ENCODE results near the gene SAP30BP.
"Not testable (repeated sequence)": the region's sequence is repeated elsewhere in the genome, so short reads cannot be mapped to it uniquely, and the experiment has no call there.

The SAP30BP gene

GRCh38 chr17:75634754-75635609 is 32.2 kb upstream of the SAP30BP start:
- no peak for DNase-seq

DNA sequence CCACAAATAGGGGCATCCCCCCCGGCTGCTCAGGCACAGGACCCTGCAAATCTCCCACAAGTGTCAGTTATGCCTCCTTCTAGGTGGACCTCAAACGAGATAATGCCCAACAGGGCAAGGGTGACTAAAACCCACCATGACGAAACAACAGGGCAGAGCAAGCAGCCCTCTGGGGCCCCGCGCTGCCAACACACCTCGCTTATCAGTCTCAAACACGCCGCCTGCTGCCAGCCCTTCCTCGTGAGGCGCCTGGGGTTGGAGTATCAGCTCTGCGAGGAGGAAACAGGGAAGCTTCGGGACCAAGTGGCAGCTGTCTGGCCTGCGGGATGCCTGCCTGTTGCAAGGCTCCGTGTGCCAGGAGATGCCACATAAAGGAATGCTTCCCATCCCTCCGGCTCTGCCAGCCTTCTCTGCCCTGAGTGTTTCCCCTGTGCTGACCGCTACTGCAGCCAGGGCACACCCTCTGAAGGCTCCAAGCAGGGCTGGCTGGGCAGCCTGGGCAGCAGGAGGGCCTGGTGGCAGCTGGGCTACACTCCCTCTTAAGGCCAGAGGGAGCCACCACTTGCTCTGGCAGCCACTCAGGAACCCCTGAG is 31.4 kb upstream of the SAP30BP start:
- peak; percentile 45 for DNase-seq

- no peak for DNase-seq
Observed at GRCh38 chr17:75636381-75637142, 30.6 kb upstream of the SAP30BP start.

DNA sequence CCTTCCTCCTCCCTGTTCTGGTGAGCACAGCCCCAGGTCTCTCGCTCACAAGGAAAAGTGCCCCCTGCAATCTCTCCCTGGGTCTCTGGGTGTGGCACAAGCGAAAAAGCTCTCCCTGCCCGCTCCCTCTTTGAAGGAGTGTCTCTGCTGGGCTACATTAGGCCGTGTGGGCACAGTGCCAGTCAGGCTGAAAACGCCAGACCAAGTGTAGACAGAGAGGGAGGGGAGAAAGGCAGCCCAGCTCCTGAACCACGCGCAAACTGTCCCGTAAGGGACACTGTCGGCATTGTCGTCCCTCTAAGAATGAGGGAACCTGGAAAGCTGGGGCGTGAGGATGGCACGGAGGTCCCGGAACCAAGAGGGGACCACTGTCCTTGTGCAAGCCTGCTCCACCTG is 30.0 kb upstream of the SAP30BP start:
- DNase-seq = no peak

DNA sequence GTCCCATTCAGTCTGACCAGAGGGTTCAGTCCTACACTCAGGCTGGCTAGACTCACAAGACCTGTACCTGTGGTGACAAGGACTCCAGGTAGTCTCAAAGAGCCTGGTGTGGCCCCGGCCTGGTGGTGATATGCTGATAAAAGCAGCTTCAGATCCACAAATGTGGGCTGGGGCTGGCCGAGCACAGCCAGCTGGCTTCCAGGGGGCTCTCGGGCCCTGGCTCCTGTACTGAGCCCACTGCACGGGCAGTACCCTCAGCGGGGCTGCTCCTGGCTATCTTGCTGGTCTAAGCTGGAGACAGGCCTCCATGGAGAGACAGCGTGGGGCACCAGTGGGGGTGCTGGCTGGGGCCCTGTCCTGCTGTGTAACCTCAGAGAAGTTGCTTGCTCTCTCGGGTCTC is 29.6 kb upstream of the SAP30BP start:
- DNase-seq = no peak

- not testable (repeated sequence) for DNase-seq
Observed at GRCh38 chr17:75638039-75638438, 29.1 kb upstream of the SAP30BP start.

- no peak for DNase-seq
Observed at GRCh38 chr17:75638893-75639292, 28.2 kb upstream of the SAP30BP start.

GRCh38 chr17:75639327-75639726 is 27.8 kb upstream of the SAP30BP start:
- no peak for DNase-seq

- DNase-seq = no peak
Observed at GRCh38 chr17:75639771-75640555, 27.2 kb upstream of the SAP30BP start.

DNA sequence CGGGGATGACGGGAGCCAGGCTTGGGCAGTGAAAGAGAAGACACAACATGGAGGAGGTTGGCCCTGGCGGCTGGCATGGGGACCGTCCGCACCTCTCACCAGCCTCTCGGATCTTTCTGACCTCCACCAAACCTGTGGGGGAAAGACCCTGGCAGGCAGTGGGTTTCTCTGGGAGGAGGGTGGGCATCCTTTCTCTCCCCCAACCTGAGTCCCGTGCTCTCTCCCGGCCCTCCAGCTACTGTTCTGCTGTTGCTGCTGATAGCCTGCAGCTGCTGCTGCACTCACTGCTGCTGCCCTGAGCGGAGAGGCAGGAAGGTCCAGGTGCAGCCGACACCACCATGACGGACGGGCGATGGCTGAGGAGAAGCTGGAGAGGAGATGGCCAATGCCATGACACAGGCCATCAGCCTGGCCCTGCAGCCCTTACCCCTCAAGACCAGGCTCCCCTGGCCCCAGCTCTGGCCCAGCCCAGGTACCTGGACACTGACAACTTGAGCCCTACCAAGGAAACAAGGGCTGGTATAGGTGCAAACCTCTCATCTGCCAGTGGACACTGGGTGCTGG is 26.5 kb upstream of the SAP30BP start:
- no peak for DNase-seq

DNA sequence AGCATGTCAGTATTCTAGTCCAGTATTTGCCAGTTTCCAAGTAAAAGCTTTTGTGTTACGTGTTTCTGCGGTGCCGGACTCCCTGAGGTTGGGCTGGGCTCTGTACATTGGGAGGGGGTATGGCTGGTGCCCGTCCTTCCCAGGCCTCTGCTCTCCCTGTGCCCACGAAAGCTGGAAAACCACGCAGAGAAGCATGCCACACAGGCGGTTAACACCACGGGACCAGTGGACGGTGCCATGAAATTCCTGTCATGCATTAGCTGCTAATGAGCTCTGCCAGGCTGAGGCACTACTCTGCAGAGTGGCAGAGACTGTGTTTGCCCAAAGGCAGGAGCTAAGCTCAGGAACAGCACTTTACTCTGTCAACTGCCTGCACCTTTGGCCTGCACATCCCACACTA is 25.8 kb upstream of the SAP30BP start:
- DNase-seq = no peak

DNA sequence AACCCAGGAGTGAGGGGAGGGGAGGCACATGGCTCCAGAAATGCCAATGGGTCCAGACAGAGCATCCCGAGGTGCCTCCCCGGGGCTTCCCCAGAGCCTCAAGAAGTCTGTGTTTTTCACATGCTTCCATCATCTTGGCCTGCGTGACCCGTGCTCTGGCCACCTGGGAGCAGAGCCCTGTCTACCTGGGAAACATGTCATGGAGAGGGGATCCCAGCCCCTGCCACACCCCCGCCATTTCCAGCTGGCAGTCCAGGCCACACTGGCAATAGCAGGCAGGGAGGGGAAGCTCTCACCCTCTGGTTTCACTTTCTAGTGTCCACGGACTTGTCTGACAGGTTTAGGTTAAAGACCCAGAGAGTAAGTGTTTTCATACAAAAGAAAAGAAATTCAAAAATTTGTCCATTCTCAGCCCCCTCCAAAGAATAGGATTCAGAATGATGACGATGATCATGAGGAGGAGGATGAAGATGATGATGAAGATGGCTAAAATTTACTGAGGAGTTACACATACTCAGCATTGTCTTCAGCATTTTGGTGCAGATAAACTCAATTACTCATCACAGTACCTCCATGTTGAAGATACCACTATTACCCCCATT is 24.9 kb upstream of the SAP30BP start:
- no peak for DNase-seq

GRCh38 chr17:75642784-75643642 is 24.1 kb upstream of the SAP30BP start:
- no peak for DNase-seq

- DNase-seq = no peak
Observed at GRCh38 chr17:75643643-75644017, 23.5 kb upstream of the SAP30BP start.

DNA sequence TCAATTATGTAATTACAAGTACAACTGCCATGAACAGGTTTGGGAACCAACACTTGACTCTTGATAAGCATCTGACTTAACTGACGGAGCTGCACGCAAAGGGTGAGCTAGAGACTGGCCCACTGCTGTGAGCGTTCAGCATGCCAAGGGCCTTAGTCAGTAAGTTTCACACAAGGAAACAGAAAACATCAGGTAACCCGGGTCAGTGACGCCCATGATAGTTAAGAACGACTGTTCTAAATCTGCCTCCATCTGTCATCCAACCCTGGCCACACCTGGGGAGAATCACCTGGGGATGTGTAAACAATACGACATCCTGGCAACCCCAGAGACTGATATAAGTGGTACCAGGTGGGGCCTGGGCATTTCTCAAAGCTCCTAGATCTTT is 21.6 kb upstream of the SAP30BP start:
- DNase-seq = peak; percentile 95

DNA sequence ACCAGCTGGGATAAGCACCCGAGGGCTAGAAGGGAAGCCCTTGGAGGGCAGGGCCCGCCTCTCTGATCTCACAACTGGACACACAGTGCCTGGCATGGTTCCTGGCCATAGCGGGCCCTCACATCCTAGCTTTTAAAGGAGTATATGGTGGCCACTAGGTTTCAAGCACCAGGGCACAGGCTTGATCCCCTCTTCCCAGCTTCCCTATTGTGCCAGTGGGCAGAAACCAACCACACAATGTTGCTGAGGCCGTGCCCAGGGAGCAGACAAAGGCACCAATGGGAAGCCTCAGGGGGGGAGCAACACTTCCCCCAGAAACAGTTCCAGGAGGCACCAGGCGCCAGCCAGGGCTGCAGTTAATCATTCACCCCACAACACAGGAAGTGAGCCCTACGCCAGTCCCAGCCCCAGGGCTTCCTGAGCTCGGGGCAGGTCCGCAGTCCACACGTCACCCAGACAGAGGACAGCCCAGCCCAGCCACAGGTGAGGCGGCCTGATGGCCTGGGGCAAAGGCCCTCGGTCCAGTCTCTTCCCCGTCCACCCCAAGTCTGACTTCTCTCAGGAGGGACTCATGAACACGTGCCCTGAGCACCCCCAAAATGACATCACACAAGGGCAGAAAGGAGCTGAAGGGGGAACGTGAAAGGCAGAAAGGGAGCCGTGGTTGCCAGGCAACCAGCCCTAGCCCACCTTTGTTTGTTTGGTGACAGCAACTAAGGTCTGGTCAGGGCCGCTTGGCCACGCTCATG is 21.1 kb upstream of the SAP30BP start:
- no peak for DNase-seq

- DNase-seq = no peak
Observed at GRCh38 chr17:75646638-75646992, 20.5 kb upstream of the SAP30BP start.

DNA sequence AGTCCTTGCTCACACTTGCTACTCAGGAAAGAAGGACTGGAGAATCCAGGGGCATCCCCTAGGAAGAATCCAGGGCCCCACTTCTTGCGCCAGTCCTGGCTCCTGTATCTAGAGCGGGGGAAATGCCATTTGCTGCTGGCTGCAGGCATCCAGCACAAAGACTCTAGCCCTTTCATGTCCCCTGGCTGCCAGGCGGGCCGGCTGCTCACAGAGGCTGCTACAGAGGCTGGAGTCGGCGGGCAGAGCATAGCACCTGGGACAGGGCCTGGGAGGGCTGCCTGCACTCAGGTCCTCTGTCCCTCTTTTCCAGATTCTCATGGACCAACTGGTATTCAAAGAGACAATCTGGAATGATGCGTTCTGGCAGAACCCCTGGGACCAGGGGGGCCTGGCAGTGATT is 20.1 kb upstream of the SAP30BP start:
- DNase-seq = no peak

DNA sequence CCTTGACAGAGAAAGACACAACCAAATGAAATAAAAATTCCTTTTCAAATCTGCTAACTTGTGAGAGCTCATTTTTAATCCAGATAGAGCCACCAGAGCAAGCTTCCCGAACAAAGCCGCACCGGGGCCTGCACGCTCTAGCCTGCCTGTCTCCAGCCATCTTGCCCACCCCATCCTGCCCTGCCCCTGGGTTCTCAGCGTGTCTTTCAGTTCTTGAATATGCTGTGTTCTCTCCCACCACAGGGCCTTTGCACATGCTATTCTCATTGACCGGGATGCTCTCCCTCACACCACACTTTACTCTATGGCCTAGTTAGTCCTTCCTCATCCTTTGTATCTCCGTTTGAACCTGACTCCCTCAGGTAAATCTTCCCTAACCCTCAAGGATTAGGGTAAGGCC is 19.2 kb upstream of the SAP30BP start:
- DNase-seq = no peak

GRCh38 chr17:75649687-75650086 is 17.5 kb upstream of the SAP30BP start:
- DNase-seq = no peak

GRCh38 chr17:75650874-75651273 is 16.3 kb upstream of the SAP30BP start:
- DNase-seq = no peak

Data from NCI-H2171 treated with DMSO at 0.1 percent for 48 hours (cell line).